Retina (tissue), 1 donor: ENCODE results near the gene RBMS1.
"Not testable (repeated sequence)": the region's sequence is repeated elsewhere in the genome, so short reads cannot be mapped to it uniquely, and the experiment has no call there.

Source experiments
- DNase-seq: peaks from one replicate; pipeline ENCODE4 v3.0.0-alpha.2; 2016

The RBMS1 gene

DNA sequence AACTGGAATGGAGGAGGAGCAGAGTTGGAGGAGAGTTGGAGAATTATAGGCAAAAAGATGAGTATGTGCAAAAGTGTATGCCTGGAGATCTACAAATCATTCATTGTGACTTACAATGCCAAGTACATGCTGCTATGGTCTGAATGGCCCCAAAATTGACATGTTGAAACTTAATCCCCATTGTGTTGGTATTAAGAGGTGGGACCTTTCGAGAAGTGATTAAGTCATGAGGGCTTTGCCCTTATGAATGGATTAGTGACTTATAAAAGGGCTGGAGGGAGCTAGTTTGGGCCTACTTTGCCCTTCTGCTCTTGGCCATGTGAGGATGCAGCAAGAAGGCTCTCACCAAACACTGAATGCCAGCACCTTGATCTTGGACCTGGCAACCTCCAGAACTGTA, 6.3 kb upstream of the RBMS1 start:
- DNase-seq = no peak

DNA sequence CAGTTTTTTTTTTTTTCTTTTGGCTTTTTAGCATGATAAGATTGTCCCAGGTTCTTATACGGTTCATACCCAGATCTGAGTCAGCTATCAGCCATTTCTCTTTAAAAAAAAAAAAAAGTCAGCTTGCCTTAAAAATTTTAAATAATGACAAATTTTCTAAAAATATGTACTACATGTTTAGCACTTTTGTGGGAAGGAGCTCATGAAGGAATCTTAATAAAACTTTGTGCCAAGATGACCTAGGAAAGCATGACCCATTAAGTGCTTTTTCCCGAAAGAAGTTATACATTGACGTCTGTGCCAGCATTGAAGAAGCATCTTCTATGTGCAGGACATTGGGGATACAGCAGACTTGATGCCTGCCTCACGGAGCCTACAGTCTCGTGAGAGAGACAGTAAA, 4.5 kb upstream of the RBMS1 start:
- DNase-seq = no peak

DNA sequence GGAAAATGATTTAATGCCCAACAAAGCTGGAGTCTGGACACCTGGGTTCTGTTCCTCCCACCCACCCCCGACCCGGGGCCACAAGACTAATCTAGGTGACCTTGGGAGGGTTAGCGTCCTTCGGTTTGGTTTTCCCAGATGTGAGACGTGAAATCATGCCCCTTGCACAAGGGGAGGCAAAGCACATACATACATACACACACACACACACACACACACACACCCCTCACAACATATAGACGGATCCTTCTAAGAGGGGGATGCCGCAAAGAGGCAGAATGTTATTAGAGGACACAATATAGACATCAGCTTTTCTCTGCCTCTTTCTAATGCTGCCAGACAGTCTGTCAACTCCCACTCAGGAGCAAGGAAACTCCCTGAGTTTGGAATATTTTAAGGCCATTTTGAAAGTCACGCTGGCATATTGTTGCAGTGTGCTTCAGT, 616 bp upstream of the RBMS1 start:
- DNase-seq = peak; percentile 65

DNA sequence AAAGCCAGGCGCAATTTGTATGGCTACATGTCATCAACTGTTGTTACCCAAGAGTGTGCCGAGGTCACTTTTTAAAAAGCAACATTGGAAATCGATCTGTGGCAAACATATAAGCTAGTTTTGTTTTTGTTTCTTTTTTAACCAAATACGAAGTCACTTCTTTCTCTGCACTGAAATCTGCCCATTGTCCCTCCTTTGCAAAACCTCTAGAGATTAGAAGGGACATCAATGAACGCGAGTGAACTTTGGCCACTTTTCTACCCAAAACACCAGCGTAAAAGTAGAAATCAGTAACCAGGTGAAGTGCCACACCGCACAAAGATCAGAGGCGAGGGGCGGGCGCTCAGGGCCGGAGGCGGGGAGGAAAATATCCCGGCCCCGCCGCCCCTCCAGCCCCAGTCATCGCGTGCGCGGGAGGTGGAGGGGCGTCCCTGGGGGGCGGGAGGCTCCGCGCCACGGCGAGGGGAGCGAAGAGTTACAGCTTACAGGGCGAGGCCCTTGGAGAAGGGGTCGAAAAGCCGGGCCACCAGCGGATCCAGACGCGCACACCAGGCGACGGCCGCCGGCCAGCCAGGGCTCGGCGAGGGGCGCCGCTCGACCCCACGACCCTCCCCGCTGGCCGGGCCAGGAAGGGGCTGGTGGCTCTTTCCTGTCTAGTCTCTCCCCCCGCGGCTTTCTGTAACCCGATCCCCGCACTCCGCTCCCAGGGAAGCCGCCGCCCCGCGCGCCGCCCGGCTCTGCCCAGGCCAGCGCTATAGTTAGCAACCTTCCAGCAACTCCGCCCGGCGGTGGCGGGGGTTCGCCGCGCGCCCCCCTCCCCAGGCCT, 993 bp downstream of the RBMS1 start:
- DNase-seq = peak; percentile 90

DNA sequence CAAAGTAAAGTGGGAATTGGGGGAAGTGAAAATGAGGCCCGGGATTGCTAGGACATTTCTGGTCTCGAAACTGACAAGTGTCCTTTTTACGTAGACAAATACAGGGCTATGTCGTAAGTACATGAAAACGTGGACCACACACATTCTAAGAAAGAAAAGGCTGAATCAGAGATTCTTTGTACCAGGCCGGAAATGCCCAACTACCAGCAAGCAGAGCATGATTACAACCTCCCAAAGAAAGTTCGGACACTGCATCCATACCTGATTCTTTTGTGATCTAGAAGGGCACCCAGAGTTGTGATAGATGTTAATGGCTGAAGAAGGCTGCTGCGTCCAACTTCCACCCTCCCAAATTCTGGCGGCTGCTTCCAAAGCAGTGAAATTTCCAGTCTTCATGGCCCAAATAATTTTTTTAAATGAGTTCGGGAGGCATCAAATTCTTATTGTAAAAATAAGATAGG, 1.7 kb downstream of the RBMS1 start:
- DNase-seq = peak; percentile 61

GRCh38 chr2:160490733-160491685, 2.6 kb downstream of the RBMS1 start:
- DNase-seq = no peak

DNA sequence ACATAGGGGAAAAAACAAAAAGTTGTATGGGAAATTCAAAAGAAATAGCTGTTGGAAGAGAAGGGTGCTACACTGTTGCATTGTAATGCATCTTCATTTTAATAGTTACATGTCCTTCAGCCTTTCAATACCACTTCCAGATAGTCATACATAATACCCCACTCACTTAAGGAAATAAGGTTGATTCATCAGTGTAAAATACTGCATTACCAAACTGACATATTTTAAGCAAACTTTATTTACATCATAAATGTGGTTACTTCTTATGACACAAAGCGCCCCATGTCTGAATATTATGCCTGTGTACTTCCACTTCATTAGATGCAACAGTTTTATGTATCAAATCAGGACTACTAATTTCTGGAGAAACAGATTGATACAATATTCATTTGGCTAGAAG, 4.5 kb downstream of the RBMS1 start:
- no peak for DNase-seq

DNA sequence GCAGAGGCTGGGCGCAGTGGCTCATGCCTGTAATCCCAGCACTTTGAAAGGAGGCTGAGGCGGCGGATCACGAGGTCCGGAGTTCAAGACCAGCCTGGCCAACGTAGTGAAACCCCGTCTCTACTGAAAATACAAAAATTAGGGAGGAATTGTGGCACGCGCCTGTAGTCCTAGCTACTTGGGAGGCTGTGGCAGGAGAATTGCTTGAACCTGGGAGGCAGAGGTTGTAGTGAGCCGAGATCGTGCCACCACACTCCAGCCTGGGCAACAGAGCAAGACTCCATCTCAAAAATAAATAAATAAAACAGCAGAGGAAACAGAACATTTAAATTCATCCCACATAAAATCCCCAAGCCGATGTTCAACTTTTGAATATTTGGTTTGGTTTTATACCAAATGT, 5.3 kb downstream of the RBMS1 start:
- DNase-seq = not testable (repeated sequence)

GRCh38 chr2:160486341-160486740, 7.3 kb downstream of the RBMS1 start:
- DNase-seq = no peak

DNA sequence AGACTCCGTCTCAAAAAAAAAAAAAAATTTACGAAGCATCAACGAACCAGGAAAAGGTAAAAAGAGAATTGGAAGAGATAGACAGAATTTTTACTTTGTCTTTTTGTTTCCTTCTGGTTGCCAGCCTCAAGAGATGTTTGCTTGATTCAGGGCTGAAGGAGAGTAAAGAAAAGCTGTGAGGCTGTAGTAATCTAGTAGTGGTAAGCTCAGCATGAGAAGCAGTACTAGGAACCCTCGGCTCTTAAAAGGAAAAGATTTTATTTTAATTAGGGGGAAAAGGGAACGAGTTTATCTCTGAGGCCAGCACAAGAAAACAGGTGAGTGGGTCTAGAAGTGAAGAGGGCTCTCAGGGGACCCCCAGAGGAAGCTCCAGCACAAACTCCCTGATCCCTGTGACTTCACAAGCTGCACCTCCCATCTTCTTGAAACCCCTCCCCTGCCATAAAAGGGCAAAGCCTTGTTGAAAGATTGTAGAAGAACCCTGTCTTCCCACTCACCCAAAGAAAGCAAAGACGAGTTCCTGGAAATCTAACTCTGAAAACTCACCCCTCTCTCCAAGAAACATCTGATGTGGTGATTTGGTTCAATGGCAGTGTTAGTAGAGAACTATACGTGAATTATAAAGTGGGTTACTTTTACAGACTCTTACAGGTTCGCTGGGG, 8.6 kb downstream of the RBMS1 start:
- DNase-seq = no peak

DNA sequence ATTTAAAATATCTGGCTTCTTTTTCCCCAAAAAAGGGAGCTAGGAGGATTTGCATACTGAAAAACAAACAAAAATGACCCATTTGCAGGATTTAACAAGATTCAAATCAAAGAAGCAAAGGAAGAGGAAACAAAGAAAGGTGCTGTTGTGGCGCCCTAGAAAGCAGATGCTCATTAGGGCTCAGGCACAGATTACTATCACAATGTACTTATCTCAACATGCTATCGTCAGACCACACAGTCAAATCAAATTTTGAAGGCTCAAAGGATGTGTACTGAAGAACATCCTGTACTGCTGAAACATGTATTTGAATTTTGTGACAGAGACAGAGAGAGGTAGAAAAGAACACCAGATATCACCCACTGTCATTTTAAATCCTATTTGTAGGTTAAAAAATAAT, 10.9 kb downstream of the RBMS1 start:
- DNase-seq = peak; percentile 30

DNA sequence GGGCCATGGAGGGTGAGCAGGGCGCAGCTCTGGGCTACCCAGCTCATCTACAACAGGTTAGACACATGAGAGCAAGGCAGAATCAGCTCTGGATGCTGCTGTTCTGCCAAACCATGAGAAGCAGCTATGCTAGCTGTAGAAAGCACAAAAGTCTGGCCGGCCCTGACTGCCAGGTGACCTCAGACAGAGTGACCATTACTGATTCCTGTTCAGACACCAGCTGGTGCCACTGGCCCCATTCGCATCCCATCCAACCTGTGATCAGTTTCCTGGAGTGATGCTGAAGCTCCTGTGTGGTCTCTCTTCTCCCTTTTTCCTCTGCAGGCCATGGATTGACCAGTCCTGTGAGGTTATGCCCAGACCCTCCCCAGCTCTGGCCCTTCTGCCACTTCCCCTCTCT, 14.3 kb downstream of the RBMS1 start:
- no peak for DNase-seq

- no peak for DNase-seq
These were observed 14.9 kb downstream of the RBMS1 start for GRCh38 chr2:160478660-160479059.

DNA sequence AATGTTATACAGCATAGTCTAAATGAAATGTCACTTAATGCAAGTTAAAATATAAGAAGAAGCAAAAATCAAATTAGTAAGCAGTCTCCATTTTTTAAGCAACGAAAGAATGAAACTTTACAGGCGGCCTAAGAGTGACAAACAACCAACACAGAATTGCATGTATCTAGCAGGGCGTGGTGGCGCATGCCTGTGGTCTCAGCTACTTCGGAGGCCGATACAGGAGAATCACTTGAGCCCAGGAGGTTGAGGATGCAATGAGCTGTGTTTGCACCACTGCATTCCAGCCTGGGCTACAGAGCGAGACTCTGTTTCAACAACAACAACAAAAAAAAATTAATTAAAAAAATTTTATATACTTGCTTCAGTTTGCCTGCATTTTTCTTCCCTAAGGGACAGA, 16.6 kb downstream of the RBMS1 start:
- no peak for DNase-seq

GRCh38 chr2:160474891-160475787, 18.5 kb downstream of the RBMS1 start:
- no peak for DNase-seq

- DNase-seq = no peak
These were observed 19.3 kb downstream of the RBMS1 start for GRCh38 chr2:160474319-160474645.

DNA sequence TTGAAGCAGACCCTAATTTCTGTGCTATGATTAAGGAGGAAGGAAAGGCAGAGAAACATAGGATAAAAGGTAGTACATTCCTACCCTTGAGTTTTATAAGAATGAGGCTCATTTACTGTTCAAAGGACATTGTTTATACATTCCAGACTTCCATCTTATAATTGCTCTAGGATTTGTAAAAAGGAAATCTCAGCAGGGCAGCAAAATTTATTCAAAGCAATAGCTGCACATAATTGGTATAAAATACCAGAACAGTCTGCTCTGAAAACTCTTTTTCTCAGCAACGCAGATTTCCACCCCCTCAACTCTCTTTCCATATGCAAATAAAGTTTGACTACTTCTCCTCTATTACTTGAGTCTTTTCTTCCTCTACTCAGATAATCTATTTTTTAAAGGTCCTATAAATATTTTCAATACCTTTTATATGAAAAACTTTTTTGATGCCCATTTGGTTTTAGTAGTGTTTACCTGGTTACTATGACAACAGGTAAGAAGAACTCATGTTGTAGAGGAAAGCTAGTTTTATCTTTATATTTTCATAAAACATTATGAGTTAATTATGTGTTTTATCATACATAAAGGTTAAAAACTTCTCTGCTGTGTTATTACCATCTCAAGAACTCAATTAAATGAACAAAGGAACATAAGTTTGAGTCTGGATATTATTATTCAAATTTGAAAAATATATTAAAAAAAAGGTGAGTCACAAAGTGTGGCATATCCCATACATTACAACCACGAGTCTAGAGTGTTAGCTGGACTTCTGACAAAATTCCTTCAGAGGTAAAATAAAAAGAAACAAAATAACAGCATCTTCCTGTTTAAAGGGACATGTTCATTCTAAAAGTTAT, 19.9 kb downstream of the RBMS1 start:
- DNase-seq = no peak

DNA sequence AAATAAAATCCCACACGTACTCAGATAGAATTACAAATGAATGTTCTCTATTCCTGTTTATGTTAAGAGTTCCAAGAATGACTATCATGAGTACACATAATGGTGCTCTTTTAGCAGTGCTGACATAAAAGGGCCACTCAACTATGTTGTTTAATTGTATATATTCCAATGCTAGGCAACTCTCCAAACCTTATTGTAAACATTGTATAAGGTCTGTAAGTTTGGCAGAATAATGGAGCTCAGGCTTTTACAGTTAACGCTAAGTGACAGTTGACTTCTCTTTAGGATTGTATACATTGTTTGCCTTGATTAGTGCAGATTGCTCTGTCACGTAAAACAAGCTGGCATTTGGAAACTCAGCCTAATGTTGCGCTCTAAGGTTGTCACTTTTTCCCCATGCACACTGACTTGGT, 20.8 kb downstream of the RBMS1 start:
- DNase-seq = peak; percentile 53

DNA sequence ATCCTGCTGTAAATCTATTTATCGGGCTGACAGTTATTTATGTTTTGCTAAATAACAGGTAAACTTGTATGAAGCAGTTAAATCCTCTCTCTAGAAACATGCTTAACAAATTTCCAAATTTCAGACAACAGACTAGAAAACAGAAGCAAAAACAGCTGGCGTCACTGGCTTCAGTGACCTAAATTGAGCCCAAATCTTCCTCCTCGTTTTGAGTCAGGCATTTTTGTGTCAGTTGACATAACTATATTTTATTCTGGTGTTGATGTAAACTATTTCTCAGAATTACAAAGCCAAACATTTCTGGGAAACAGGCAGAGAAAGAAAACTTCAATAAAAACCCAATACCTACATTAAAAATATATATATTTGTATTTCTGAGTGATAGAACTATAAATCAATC, 21.7 kb downstream of the RBMS1 start:
- DNase-seq = no peak

DNA sequence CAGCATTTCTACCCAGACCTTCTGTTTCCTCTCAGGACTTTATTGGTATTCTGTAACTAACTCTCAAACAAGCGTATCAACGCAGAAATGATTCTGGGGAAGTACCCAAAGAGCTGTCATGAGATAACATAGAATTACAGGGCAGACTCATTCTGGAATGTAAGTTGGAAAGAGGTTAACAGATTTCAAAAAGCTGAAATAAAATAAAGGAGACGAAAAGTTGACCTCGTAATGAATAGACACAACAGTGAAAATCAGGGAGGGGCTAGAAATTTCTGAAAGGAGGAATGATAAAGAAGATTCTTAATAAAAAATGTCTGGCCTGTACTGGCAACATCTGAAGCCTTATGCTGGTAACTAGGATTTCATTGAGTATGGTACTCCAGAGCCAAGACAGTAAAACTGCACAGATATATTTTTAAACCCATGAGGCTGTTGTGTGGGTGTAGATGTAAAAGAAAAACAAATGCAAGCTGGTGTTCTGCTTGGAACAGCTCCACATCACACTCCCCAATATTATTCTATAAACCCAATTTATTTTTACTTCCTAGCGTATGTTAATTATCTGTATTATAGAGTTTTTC, 23.9 kb downstream of the RBMS1 start:
- DNase-seq = no peak

GRCh38 chr2:160469164-160469563, 24.4 kb downstream of the RBMS1 start:
- DNase-seq = no peak
